K562 (cell line): ENCODE results near the gene ENDOV. TPM values are rescaled to one million over a fixed set of nuclear protein-coding genes. Genes with fewer than 3 reads are reported as not detected.

Experiments used
- CBX8 ChIP-seq: fragments of 200-600 bp; sonication (generic); IDR thresholded peaks from 2 replicates; pipeline ENCODE4 v1.6.1; 2012; ENCODE audit warnings: borderline replicate concordance, mixed run types, low read depth, mild to moderate bottlenecking, moderate library complexity, mixed read lengths, low read length, control low read depth, inconsistent platforms; ENCODE audit not compliant: poor library complexity, severe bottlenecking; ENCODE audit errors: extremely low read depth
- E2F8 ChIP-seq: fragments of 450-650 bp; IDR thresholded peaks from 2 replicates; pipeline ENCODE4 v1.7.1; 2018; ENCODE audit warnings: mild to moderate bottlenecking, low read depth; ENCODE audit not compliant: partially characterized antibody
- HMGN3 ChIP-seq: IDR thresholded peaks from 2 replicates; pipeline ENCODE4 v1.6.1; 2011; ENCODE audit warnings: borderline replicate concordance, low read depth, mild to moderate bottlenecking, mixed read lengths, low read length; ENCODE audit not compliant: insufficient read length; ENCODE audit errors: extremely low read depth
- JUN ChIP-seq, 2 experiments: sonication (generic) in 1 of 2; formaldehyde crosslinking in 1 of 2; IDR thresholded peaks; 2 replicates each; pipeline versions ENCODE4 v1.6.1 to v1.8.0; 2012 to 2022; ENCODE audit warnings: borderline replicate concordance in 2 of 2, mild to moderate bottlenecking in 2 of 2, improper control_type of control experiment in 1 of 2, low read depth in 1 of 2, low read length in 1 of 2, missing genetic modification reagents in 1 of 2
- KLF1 ChIP-seq: fragments of 450-650 bp; IDR thresholded peaks from 2 replicates; pipeline ENCODE4 v1.6.1; 2016; ENCODE audit warnings: missing genetic modification characterization, missing compliant biosample characterization
- MAFK ChIP-seq: IDR thresholded peaks from 2 replicates; pipeline ENCODE4 v1.6.1; 2011; ENCODE audit warnings: low read length, improper control_type of control experiment
- MCM7 ChIP-seq, 2 experiments: fragments of 450-650 bp; IDR thresholded peaks; 2 replicates each; pipeline ENCODE4 v1.6.1; 2016 to 2018
- MTF1 ChIP-seq: fragments of 250-450 bp; sonication (Bioruptor Pico); IDR thresholded peaks from 2 replicates; pipeline ENCODE4 v1.9.0; 2021; ENCODE audit warnings: moderate library complexity, mild to moderate bottlenecking, inconsistent platforms, borderline replicate concordance
- NKRF ChIP-seq: fragments of 450-650 bp; IDR thresholded peaks from 2 replicates; pipeline ENCODE4 v1.6.1; 2016; ENCODE audit warnings: borderline replicate concordance
- PHB2 ChIP-seq: fragments of 450-650 bp; IDR thresholded peaks from 2 replicates; pipeline ENCODE4 v1.6.1; 2017; ENCODE audit warnings: low read depth
- RB1 ChIP-seq: fragments of 450-650 bp; IDR thresholded peaks from 2 replicates; pipeline ENCODE4 v1.6.1; 2017; ENCODE audit warnings: low read depth, mild to moderate bottlenecking
- RBM34 ChIP-seq: fragments of 200-400 bp; formaldehyde crosslinking; IDR thresholded peaks from 2 replicates; pipeline ENCODE4 v1.6.1; 2018; ENCODE audit warnings: low read length, borderline replicate concordance; ENCODE audit not compliant: insufficient read depth
- YY1 ChIP-seq, 3 experiments: IDR thresholded peaks; 2 replicates each; pipeline ENCODE4 v1.6.1; 2011; ENCODE audit warnings: low read length in 2 of 3, mild to moderate bottlenecking in 2 of 3, moderate library complexity in 2 of 3, borderline replicate concordance in 1 of 3, control low read depth in 1 of 3, low read depth in 1 of 3; ENCODE audit not compliant: insufficient read depth in 3 of 3, insufficient replicate concordance in 2 of 3, control insufficient read depth in 1 of 3, insufficient read length in 1 of 3; ENCODE audit errors: extremely low read depth in 1 of 3
- ZNF609 ChIP-seq: sonication (generic); formaldehyde crosslinking; IDR thresholded peaks from 2 replicates; pipeline ENCODE4 v1.8.1; 2023; ENCODE audit warnings: missing genetic modification reagents, mild to moderate bottlenecking, borderline replicate concordance
- ZNF696 ChIP-seq: fragments of 250-450 bp; sonication (Bioruptor Pico); conservative IDR thresholded peaks from 2 replicates; pipeline ENCODE4 v1.4.0; 2020; ENCODE audit warnings: mild to moderate bottlenecking, moderate library complexity
- ZNF75A ChIP-seq: fragments of 450-650 bp; formaldehyde crosslinking; IDR thresholded peaks from 2 replicates; pipeline ENCODE4 v1.4.0; 2020; ENCODE audit warnings: mild to moderate bottlenecking
- polyA plus RNA-seq, 8 experiments: library from polyadenylated mRNA; depleted of rRNA in 4 of 8; stranded (reverse) in 5 of 8; unstranded in 3 of 8; fragments of >200 nt; fragmentation: Nextera tagmentation in 2 of 8; fragmentation: Illumina TruSeq in 1 of 8; extraction: Ambion mirVana in 2 of 8; extraction: Trizol in 1 of 8; gene quantifications; 2 replicates each; pipeline versions ENCODE4 v1.2.1 to v1.2.3, GENCODE V29; 2011 to 2014; ENCODE audit warnings: inconsistent platforms in 1 of 8, missing spikeins in 1 of 8
- total RNA-seq, 7 experiments: library from RNA; depleted of rRNA in 6 of 7; stranded (reverse); fragments of >200 nt in 6 of 7; fragmentation: Illumina TruSeq in 2 of 7; extraction: Trizol in 2 of 7; gene quantifications; 2 replicates each; pipeline versions ENCODE4 v1.2.1 to v1.2.3, GENCODE V29; 2011 to 2021; ENCODE audit warnings: low replicate concordance in 1 of 7

Gene ENDOV
- total and polyA plus RNA-seq, 9 of the 15 experiments (the other 6 are each of a cell fraction or from before 2014, with no cell fraction given) = 1.2 to 8.2 (median 3.7) TPM

- no peak for TF ChIP-seq CBX8
- no peak for TF ChIP-seq MCM7 (IDR thresholded peaks at IDR 0.05)
- TF ChIP-seq MAFK = no peak
- no peak for TF ChIP-seq RBM34
- peak in 1 of 3 experiments; percentile 26 for TF ChIP-seq YY1 (IDR thresholded peaks at IDR 0.05; ENCODE audit: borderline replicate concordance in 1 of 3, control insufficient read depth in 1 of 3, extremely low read depth in 1 of 3, insufficient read depth in 3 of 3, insufficient read length in 1 of 3, insufficient replicate concordance in 2 of 3, low read depth in 1 of 3, low read length in 2 of 3)
- TF ChIP-seq HMGN3 = peak; percentile 46
- TF ChIP-seq PHB2 = no peak
- TF ChIP-seq ZNF609 = no peak
- TF ChIP-seq E2F8 = no peak
- TF ChIP-seq RB1 = peak; percentile 88
- no peak for TF ChIP-seq KLF1 (tag)
- TF ChIP-seq MTF1 (CRISPR knock-in tag) = no peak
- TF ChIP-seq NKRF = no peak
- no peak for TF ChIP-seq ZNF75A (CRISPR knock-in tag)
- TF ChIP-seq JUN (IDR thresholded peaks at IDR 0.05; ENCODE audit: borderline replicate concordance, low read depth, low read length) = no peak
- TF ChIP-seq JUN (CRISPR knock-in tag; IDR thresholded peaks at IDR 0.05; ENCODE audit: borderline replicate concordance) = no peak
- no peak for TF ChIP-seq ZNF696
Measured at GRCh38 chr17:80426671-80427326, 11.8 kb downstream of the ENDOV start (continued).
